GM12874 (cell line): ENCODE measurements around the gene ZMIZ1.

Source experiments
- TF ChIP-seq, protein P1 (sequence below): IDR thresholded peaks from 2 replicates; pipeline ENCODE4 v1.5.1; 2011; ENCODE audit warnings: low read depth, mild to moderate bottlenecking, control low read depth, low read length, moderate library complexity; ENCODE audit not compliant: insufficient read depth

Gene ZMIZ1

DNA sequence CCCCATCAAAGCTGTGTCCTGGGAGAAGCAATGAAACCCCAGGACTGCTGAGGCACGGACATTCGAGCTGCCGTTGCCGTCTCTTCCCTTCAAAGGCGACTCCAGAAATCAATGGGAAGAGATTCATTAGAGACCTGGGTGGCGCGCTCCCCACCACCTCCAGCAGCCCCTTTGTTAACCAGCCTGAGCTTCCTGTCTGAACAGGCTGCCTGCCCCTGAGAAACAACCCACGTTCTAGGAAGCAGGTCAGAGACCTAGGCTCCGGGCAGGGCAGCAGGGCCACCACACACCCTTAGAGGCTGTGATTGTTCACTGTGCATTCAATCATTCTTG lies 167.6 kb downstream of the ZMIZ1 start:
- TF ChIP-seq, protein P1, sequence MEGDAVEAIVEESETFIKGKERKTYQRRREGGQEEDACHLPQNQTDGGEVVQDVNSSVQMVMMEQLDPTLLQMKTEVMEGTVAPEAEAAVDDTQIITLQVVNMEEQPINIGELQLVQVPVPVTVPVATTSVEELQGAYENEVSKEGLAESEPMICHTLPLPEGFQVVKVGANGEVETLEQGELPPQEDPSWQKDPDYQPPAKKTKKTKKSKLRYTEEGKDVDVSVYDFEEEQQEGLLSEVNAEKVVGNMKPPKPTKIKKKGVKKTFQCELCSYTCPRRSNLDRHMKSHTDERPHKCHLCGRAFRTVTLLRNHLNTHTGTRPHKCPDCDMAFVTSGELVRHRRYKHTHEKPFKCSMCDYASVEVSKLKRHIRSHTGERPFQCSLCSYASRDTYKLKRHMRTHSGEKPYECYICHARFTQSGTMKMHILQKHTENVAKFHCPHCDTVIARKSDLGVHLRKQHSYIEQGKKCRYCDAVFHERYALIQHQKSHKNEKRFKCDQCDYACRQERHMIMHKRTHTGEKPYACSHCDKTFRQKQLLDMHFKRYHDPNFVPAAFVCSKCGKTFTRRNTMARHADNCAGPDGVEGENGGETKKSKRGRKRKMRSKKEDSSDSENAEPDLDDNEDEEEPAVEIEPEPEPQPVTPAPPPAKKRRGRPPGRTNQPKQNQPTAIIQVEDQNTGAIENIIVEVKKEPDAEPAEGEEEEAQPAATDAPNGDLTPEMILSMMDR = no peak

DNA sequence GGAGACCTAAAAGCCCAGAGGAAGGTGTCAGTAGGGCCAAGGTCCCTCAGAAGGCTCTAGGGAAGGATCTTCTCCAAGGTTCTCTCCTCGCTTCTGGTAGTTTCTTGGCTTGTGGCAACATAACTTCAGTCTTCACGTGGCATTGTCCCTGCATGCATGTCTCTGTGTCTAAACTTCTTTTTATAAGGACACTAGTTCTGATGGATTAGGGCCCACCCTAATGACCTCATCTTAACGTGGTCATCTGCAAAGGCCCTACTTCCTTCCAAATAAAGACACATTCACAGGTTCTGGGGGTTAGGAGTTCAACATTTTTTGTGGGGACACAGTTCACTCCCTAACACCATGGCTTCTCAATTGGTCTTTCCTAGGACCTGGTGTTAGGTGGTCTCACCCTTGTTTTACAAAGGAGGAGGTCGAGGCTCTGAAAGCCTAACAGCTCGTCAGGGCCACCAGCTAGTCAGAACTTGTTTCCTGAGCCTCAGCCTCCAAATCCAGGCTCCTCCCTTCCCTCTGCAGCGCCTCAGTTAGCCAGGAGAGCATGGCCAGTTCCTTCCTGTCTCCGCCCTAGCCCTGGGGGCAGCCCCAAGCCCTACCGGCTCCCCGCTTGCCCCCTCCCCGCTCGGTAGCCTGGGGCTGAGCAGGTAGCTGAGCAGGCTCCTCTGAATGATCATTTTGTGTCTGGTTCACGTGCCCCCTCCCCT lies 168.8 kb downstream of the ZMIZ1 start:
- TF ChIP-seq, protein P1 = no peak

DNA sequence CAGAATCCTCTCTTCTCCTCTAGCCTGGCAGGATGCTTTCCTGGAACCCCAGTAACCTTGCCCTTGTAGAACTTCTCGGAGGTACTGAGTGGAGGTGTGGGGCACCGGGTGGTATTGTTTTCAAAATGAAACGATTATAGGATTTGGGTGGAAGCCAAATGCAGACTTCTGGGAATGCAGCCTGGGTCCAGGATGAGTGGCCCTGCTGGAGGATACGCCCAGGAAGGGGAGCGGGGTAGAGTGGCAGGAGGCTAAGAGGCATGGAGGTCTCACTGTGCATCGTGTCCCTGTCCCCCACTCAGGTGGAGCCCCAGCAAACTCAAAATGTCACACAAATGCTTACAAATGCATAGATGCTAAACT lies 169.4 kb downstream of the ZMIZ1 start:
- TF ChIP-seq, protein P1 = no peak

GRCh38 chr10:79238606-79239005 lies 169.8 kb downstream of the ZMIZ1 start:
- TF ChIP-seq, protein P1 = no peak

DNA sequence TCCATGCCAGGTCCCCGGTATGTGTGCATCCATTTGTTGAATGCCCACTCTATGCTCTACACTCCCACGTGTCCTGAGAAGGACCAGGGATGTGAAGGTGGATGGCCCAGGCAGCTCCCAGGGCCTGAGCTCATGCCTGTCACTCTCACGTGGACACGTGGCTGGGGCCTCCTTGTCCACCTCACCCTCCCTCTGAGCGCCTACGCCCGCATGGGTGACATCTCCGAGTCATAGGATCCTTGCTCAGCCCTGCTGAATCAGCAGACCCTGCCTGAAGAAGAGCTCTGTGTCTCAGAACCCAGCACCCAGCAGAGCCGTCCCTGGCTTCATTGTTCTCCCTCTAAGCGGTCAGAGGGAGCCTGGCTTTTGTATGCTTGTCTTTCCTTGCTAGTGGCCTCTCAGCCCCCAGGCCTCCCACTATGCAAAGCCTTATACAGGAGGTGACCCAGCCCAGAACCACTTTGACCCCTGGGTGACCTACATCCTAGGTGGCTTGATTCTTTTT lies 170.6 kb downstream of the ZMIZ1 start:
- TF ChIP-seq, protein P1 = no peak

DNA sequence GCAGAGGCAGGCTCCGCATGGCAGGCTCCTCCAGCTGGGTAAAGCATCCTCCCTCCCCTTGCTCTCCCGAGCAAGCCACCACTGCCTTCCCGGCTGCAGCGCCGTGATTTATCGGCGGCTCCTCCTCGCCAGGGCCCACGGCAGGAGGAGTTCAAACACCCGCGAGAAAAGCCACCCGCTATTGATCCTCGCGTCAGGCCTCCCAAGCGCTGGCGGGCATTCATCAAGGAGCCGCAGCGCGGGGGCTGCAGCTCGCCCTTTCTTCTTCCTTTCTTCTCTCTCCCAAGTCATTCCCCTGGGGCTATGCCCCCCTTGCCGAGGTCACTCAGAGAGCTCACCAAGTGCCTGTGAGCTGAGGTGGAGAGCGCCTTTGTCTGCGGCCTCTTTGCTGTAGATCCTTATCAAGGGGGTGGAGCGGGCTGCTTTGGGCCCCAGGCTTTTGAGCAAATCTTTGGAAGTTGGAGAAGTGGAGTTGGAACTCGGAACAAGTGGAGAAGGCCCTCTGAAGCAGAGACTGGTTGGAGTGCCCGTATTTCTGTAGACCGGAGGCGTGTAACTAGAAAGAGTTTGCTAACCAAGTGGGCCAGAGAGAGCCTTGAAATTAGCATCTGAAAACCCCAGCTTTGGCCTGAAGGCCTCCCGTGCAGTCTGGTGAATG lies 171.3 kb downstream of the ZMIZ1 start:
- TF ChIP-seq, protein P1 = no peak

- TF ChIP-seq, protein P1 = no peak
These were observed 172.8 kb downstream of the ZMIZ1 start for GRCh38 chr10:79241629-79241989.
